Endodermal cell (in vitro differentiated cells): ENCODE measurements around the gene RDH11. TPM values are rescaled to one million over a fixed set of nuclear protein-coding genes. Genes with fewer than 3 reads are reported as not detected.

Experiments
- DNase-seq: peaks from one replicate; pipeline ENCODE4 v3.0.0-alpha.2; 2017
- H3K27ac ChIP-seq: 2 replicates; pipeline ENCODE4 v1.5.1; 2013; ENCODE audit warnings: mild to moderate bottlenecking, low read depth, low read length, moderate library complexity
- H3K27me3 ChIP-seq: 2 replicates; pipeline ENCODE4 v1.6.1; 2013; ENCODE audit warnings: mild to moderate bottlenecking, low read length, moderate library complexity; ENCODE audit not compliant: insufficient read depth, control insufficient read depth, poor library complexity, severe bottlenecking
- H3K36me3 ChIP-seq: 2 replicates; pipeline ENCODE4 v1.7.0; 2013; ENCODE audit warnings: mild to moderate bottlenecking, low read length, moderate library complexity; ENCODE audit not compliant: control insufficient read depth, insufficient read depth
- H3K4me1 ChIP-seq: one replicate; pipeline ENCODE4 v1.7.0; 2013; ENCODE audit warnings: low read length; ENCODE audit not compliant: control insufficient read depth, insufficient read depth
- H3K4me3 ChIP-seq: 2 replicates; pipeline ENCODE4 v1.5.1; 2013; ENCODE audit warnings: mild to moderate bottlenecking, low read length, moderate library complexity
- H3K9ac ChIP-seq: 2 replicates; pipeline ENCODE4 v1.6.1; 2013; ENCODE audit warnings: mild to moderate bottlenecking, low read length, moderate library complexity; ENCODE audit not compliant: poor library complexity, severe bottlenecking; ENCODE audit errors: extremely low read depth
- H3K9me3 ChIP-seq: 2 replicates; pipeline ENCODE4 v1.6.1; 2013; ENCODE audit warnings: mild to moderate bottlenecking, low read length, moderate library complexity; ENCODE audit not compliant: control insufficient read depth
- H3K27ac Mint-ChIP-seq: 2 replicates; pipeline ENCODE4 v1.8.0; 2020; ENCODE audit warnings: mixed read lengths
- H3K27me3 Mint-ChIP-seq: 2 replicates; pipeline ENCODE4 v1.8.0; 2021; ENCODE audit warnings: mild to moderate bottlenecking, mixed read lengths; ENCODE audit not compliant: insufficient read depth
- H3K36me3 Mint-ChIP-seq: 2 replicates; pipeline ENCODE4 v1.8.0; 2020; ENCODE audit warnings: low read depth, mixed read lengths
- H3K4me1 Mint-ChIP-seq: 2 replicates; pipeline ENCODE4 v1.8.0; 2020; ENCODE audit warnings: mixed read lengths
- H3K4me3 Mint-ChIP-seq: 2 replicates; pipeline ENCODE4 v1.8.0; 2020; ENCODE audit warnings: mild to moderate bottlenecking, moderate library complexity, mixed read lengths
- H3K9me3 Mint-ChIP-seq: 2 replicates; pipeline ENCODE4 v1.8.0; 2020; ENCODE audit warnings: mild to moderate bottlenecking, mixed read lengths
- WGBS, 2 experiments: methylation state at CpG; one replicate each; pipeline versions ENCODE4 v1.1.5 to v1.1.7; 2013; ENCODE audit warnings: missing lambda C conversion rate in 2 of 2, mixed read lengths in 1 of 2; ENCODE audit not compliant: insufficient coverage in 1 of 2, insufficient read length in 1 of 2; 5-methylcytosine and 5-hydroxymethylcytosine counted together
- total RNA-seq, 2 donors: library from RNA; stranded (reverse); fragmentation: NEBNext Ultra II Directional in 1 of 2; extraction: Animal tissue kit (Norgen Biotek cat#: 25700) in 1 of 2; gene quantifications; 2 replicates in 1 of 2; 3 replicates in 1 of 2; pipeline ENCODE4 v1.2.1, GENCODE V29; 2021
- TF ChIP-seq, protein P1 (sequence below): fragments of 200-600 bp; sonication (generic); conservative IDR thresholded peaks from 2 replicates; pipeline ENCODE4 v1.5.0; 2021; ENCODE audit warnings: antibody characterized with exemption, mild to moderate bottlenecking

The RDH11 gene
- total RNA-seq, 2 donors from 2014 or later: 73.5 to 75.0 TPM

DNA sequence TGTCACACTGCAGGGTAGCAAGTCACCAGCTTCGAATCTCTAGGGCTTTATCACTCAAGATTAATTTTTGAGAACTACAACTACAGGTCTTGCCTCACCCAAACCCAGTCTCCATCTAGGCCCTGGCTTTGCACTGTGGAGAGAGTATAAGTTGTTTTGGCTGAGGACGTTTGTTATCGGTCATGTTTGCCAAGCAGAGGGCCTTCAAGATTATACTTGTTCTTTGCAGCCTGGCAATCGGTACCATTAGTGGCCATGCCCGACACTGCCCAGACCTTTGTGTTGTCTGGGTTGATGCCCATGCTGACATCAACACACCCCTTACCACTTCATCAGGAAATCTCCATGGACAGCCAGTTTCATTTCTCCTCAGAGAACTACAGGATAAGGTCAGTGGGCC is 50.1 kb downstream of the RDH11 start:
- Mint-ChIP-seq H3K36me3 (peaks cover 43% of the 10 kb centered on the region), H3K9me3 (no peaks in the 10 kb centered on the region), H3K27me3 (peaks cover 2% of the 10 kb centered on the region), H3K27ac (no peak overlapping the region), H3K4me3 (no peak overlapping the region), H3K4me1 (peaks cover 13% of the 10 kb centered on the region)
- no peak overlapping the region for H3K27ac ChIP-seq
- no peak overlapping the region for H3K9ac ChIP-seq
- no peak for DNase-seq
- peaks cover 12% of the 10 kb centered on the region for H3K4me1 ChIP-seq
- TF ChIP-seq, protein P1, sequence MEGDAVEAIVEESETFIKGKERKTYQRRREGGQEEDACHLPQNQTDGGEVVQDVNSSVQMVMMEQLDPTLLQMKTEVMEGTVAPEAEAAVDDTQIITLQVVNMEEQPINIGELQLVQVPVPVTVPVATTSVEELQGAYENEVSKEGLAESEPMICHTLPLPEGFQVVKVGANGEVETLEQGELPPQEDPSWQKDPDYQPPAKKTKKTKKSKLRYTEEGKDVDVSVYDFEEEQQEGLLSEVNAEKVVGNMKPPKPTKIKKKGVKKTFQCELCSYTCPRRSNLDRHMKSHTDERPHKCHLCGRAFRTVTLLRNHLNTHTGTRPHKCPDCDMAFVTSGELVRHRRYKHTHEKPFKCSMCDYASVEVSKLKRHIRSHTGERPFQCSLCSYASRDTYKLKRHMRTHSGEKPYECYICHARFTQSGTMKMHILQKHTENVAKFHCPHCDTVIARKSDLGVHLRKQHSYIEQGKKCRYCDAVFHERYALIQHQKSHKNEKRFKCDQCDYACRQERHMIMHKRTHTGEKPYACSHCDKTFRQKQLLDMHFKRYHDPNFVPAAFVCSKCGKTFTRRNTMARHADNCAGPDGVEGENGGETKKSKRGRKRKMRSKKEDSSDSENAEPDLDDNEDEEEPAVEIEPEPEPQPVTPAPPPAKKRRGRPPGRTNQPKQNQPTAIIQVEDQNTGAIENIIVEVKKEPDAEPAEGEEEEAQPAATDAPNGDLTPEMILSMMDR: no peak
- no peak overlapping the region for H3K4me3 ChIP-seq
- no peaks in the 10 kb centered on the region for H3K9me3 ChIP-seq
- peaks cover 45% of the 10 kb centered on the region for H3K36me3 ChIP-seq
- WGBS, 2 experiments: 95 to 100% methylated on average over 3 to 5 of the region's 5 CpGs
- H3K27me3 ChIP-seq: no peaks in the 10 kb centered on the region

DNA sequence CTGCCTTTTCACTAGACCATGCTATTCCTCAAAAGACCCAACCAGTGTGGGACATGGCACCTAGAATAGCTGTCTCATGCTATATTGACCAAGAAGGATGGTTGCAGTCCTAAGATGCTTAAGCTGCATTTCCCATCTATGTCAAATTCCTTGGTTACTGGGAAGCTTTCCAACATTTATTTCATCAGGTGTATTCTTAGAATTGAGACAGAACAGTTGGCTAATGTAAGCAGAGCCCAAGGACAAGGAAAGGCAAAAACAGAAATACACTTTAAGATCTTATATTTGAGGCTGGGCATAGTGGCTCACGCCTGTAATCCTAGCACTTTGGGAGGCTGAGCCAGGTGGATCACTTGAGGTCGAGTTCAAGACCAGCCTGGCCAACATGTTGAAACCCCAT is 51.1 kb downstream of the RDH11 start:
- Mint-ChIP-seq H3K36me3 (peaks cover 33% of the 10 kb centered on the region), H3K9me3 (no peaks in the 10 kb centered on the region), H3K4me1 (peaks cover 13% of the 10 kb centered on the region), H3K27ac (no peak overlapping the region), H3K4me3 (no peak overlapping the region), H3K27me3 (no peaks in the 10 kb centered on the region)
- Histone ChIP-seq H3K4me1 (peaks cover 12% of the 10 kb centered on the region), H3K27me3 (no peaks in the 10 kb centered on the region), H3K9ac (no peak overlapping the region), H3K9me3 (no peaks in the 10 kb centered on the region), H3K4me3 (no peak overlapping the region), H3K27ac (no peak overlapping the region), H3K36me3 (peaks cover 35% of the 10 kb centered on the region)
- DNase-seq: no peak
- TF ChIP-seq, protein P1: no peak
- WGBS, 2 experiments: 90 to 98% methylated on average over 2 of the region's 2 CpGs

DNA sequence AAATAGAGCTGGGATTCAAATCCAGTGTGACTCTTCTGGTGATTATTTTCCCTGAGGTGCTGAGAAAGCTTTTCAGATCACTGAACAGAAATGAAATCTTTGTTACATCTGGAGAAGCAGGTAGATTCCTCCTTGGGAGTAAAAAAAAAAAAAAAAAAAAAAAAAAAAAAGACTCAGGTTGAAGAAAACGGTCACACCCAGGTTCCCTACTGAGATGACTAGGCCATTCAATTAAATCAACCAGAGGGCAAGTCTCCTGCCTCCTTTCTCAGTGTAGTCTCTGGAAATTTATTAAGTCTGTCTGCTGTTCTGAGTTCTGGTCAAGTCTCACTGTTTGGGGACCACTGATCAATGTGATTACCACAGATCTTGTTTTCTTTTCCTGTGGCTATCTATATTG is 51.9 kb downstream of the RDH11 start:
- Mint-ChIP-seq H3K27ac (no peak overlapping the region), H3K4me1 (peaks cover 9% of the 10 kb centered on the region)
- H3K36me3 ChIP-seq: peaks cover 28% of the 10 kb centered on the region

More for the DNA sequence above, 51.9 kb downstream of the RDH11 start:
- no peak for DNase-seq
- no peak overlapping the region for H3K4me3 Mint-ChIP-seq
- Histone ChIP-seq H3K27ac (no peak overlapping the region), H3K27me3 (no peaks in the 10 kb centered on the region), H3K4me1 (peaks cover 9% of the 10 kb centered on the region), H3K9me3 (no peaks in the 10 kb centered on the region), H3K9ac (no peak overlapping the region), H3K4me3 (no peak overlapping the region)
- H3K27me3 Mint-ChIP-seq: no peaks in the 10 kb centered on the region
- H3K36me3 Mint-ChIP-seq: peaks cover 30% of the 10 kb centered on the region
- TF ChIP-seq, protein P1: no peak
- 91% methylated on average over 1 of the region's 1 CpG; no CpG with 5 or more reads in 1 of the 2 experiments for WGBS, 2 experiments
- H3K9me3 Mint-ChIP-seq: no peaks in the 10 kb centered on the region
